H9 (cell line): ENCODE data around the gene AGAP3. TPM values are rescaled to one million over a fixed set of nuclear protein-coding genes. Genes with fewer than 3 reads are reported as not detected.

ENCODE experiments used
- DNase-seq: peaks from one replicate; pipeline ENCODE4 v3.0.0-alpha.2; 2017
- H2AFZ ChIP-seq: one replicate; pipeline ENCODE4 v1.6.1; 2013; ENCODE audit warnings: mild to moderate bottlenecking, low read length, control low read depth, moderate library complexity
- H2AK5ac ChIP-seq: 2 replicates; pipeline ENCODE4 v1.6.1; 2013; ENCODE audit warnings: low read length, control low read depth, mixed read lengths; ENCODE audit not compliant: insufficient read length
- H2BK120ac ChIP-seq: one replicate; pipeline ENCODE4 v1.6.1; 2013; ENCODE audit warnings: low read depth, mild to moderate bottlenecking, low read length, control low read depth, inconsistent platforms; ENCODE audit not compliant: poor library complexity, severe bottlenecking
- H2BK12ac ChIP-seq: 2 replicates; pipeline ENCODE4 v1.6.1; 2013; ENCODE audit warnings: low read length, control low read depth, mixed read lengths, low read depth; ENCODE audit not compliant: insufficient read length
- H2BK15ac ChIP-seq: 2 replicates; pipeline ENCODE4 v1.6.1; 2013; ENCODE audit warnings: low read depth, low read length, control low read depth
- H2BK20ac ChIP-seq: one replicate; pipeline ENCODE4 v1.6.1; 2013; ENCODE audit warnings: low read depth, mild to moderate bottlenecking, low read length, control low read depth, inconsistent platforms; ENCODE audit not compliant: poor library complexity, severe bottlenecking
- H2BK5ac ChIP-seq: 2 replicates; pipeline ENCODE4 v1.6.1; 2013; ENCODE audit warnings: low read length, control low read depth, mixed read lengths; ENCODE audit not compliant: insufficient read length
- H3K14ac ChIP-seq: 2 replicates; pipeline ENCODE4 v1.6.1; 2013; ENCODE audit warnings: low read length, control low read depth; ENCODE audit not compliant: insufficient read depth
- H3K18ac ChIP-seq: 2 replicates; pipeline ENCODE4 v1.6.1; 2013; ENCODE audit warnings: low read depth, mild to moderate bottlenecking, mixed read lengths, low read length, control low read depth; ENCODE audit not compliant: insufficient read length
- H3K23ac ChIP-seq: 2 replicates; pipeline ENCODE4 v1.6.1; 2013; ENCODE audit warnings: low read length, control low read depth, mixed read lengths, low read depth; ENCODE audit not compliant: insufficient read length
- H3K23me2 ChIP-seq: 2 replicates; pipeline ENCODE4 v1.6.1; 2013; ENCODE audit warnings: low read depth, mild to moderate bottlenecking, mixed read lengths, low read length, control low read depth; ENCODE audit not compliant: insufficient read length, poor library complexity, severe bottlenecking
- H3K27ac ChIP-seq: 2 replicates; pipeline ENCODE4 v1.5.1; 2013; ENCODE audit warnings: low read length, control low read depth, mixed read lengths, low read depth; ENCODE audit not compliant: insufficient read length
- H3K27me3 ChIP-seq: 2 replicates; pipeline ENCODE4 v1.6.1; 2013; ENCODE audit warnings: low read length, control low read depth, inconsistent platforms; ENCODE audit not compliant: insufficient read depth
- H3K4ac ChIP-seq: 2 replicates; pipeline ENCODE4 v1.6.1; 2013; ENCODE audit warnings: low read depth, mild to moderate bottlenecking, control low read depth, inconsistent platforms, low read length, moderate library complexity
- H3K4me1 ChIP-seq: 2 replicates; pipeline ENCODE4 v1.6.1; 2013; ENCODE audit warnings: low read length, control low read depth, inconsistent platforms; ENCODE audit not compliant: insufficient read depth
- H3K4me2 ChIP-seq: 2 replicates; pipeline ENCODE4 v1.6.1; 2013; ENCODE audit warnings: low read length, control low read depth, mixed read lengths; ENCODE audit not compliant: insufficient read length, insufficient read depth
- H3K56ac ChIP-seq: 2 replicates; pipeline ENCODE4 v1.6.1; 2013; ENCODE audit warnings: low read depth, mild to moderate bottlenecking, mixed read lengths, low read length, control low read depth; ENCODE audit not compliant: insufficient read length
- H3K79me1 ChIP-seq: 2 replicates; pipeline ENCODE4 v1.6.1; 2013; ENCODE audit warnings: low read depth, mild to moderate bottlenecking, moderate library complexity, low read length, control low read depth, inconsistent platforms; ENCODE audit not compliant: insufficient read depth, poor library complexity, severe bottlenecking
- H3K79me2 ChIP-seq: 2 replicates; pipeline ENCODE4 v1.6.1; 2013; ENCODE audit warnings: low read length, control low read depth, inconsistent platforms; ENCODE audit not compliant: insufficient read depth
- H3K9ac ChIP-seq: 2 replicates; pipeline ENCODE4 v1.6.1; 2013; ENCODE audit warnings: low read length, control low read depth, mixed read lengths; ENCODE audit not compliant: insufficient read length; ENCODE audit errors: extremely low read depth
- H3K9me3 ChIP-seq: one replicate; pipeline ENCODE4 v1.6.1; 2013; ENCODE audit warnings: low read depth, low read length, inconsistent platforms; ENCODE audit not compliant: control insufficient read depth
- H3T11ph ChIP-seq: one replicate; pipeline ENCODE4 v1.6.1; 2013; ENCODE audit warnings: mild to moderate bottlenecking, low read length, control low read depth, inconsistent platforms
- H4K20me1 ChIP-seq: one replicate; pipeline ENCODE4 v1.6.1; 2013; ENCODE audit not compliant: control insufficient read depth, insufficient read length, insufficient read depth
- H4K5ac ChIP-seq: 2 replicates; pipeline ENCODE4 v1.6.1; 2013; ENCODE audit warnings: low read depth, mild to moderate bottlenecking, mixed read lengths, low read length, control low read depth; ENCODE audit not compliant: insufficient read length
- H4K8ac ChIP-seq: replicated peaks from 2 replicates; pipeline ENCODE4 v1.6.1; 2013; ENCODE audit warnings: low read length, control low read depth, mixed read lengths, low read depth; ENCODE audit not compliant: insufficient read length
- H4K91ac ChIP-seq: 2 replicates; pipeline ENCODE4 v1.6.1; 2013; ENCODE audit warnings: low read depth, mild to moderate bottlenecking, moderate library complexity, mixed read lengths, low read length, control low read depth; ENCODE audit not compliant: insufficient read length
- H3K27ac Mint-ChIP-seq, 3 experiments: 2 replicates in 2 of 3; 3 replicates in 1 of 3; pipeline ENCODE4 v1.8.0; 2020 to 2021; ENCODE audit warnings: mixed read lengths in 3 of 3, mild to moderate bottlenecking in 1 of 3, moderate library complexity in 1 of 3
- H3K27me3 Mint-ChIP-seq: 2 replicates; pipeline ENCODE4 v1.8.0; 2021; ENCODE audit warnings: low read depth, mild to moderate bottlenecking, moderate library complexity, mixed read lengths
- H3K36me3 Mint-ChIP-seq, 3 experiments: 2 replicates in 2 of 3; 3 replicates in 1 of 3; pipeline ENCODE4 v1.8.0; 2020 to 2021; ENCODE audit warnings: low read depth in 3 of 3, mixed read lengths in 3 of 3; ENCODE audit not compliant: insufficient read depth in 1 of 3
- H3K4me1 Mint-ChIP-seq, 2 experiments: 2 replicates each; pipeline ENCODE4 v1.8.0; 2020; ENCODE audit warnings: mixed read lengths in 2 of 2
- H3K4me3 Mint-ChIP-seq, 2 experiments: 2 replicates in 1 of 2; 3 replicates in 1 of 2; pipeline ENCODE4 v1.8.0; 2020 to 2021; ENCODE audit warnings: mild to moderate bottlenecking in 2 of 2, mixed read lengths in 2 of 2, moderate library complexity in 1 of 2
- H3K9me3 Mint-ChIP-seq, 2 experiments: 2 replicates in 1 of 2; 3 replicates in 1 of 2; pipeline ENCODE4 v1.8.0; 2020; ENCODE audit warnings: mild to moderate bottlenecking in 2 of 2, mixed read lengths in 2 of 2, moderate library complexity in 1 of 2
- WGBS: extraction: QIAGEN DNeasy Blood & Tissue Kit; methylation state at CpG from one replicate; pipeline ENCODE4 v1.1.7; 2013; ENCODE audit warnings: missing lambda C conversion rate, low lambda C conversion rate, mixed read lengths; ENCODE audit not compliant: insufficient read length; ENCODE audit errors: extremely low coverage; 5-methylcytosine and 5-hydroxymethylcytosine counted together
- total RNA-seq: library from RNA; stranded (reverse); gene quantifications from 2 replicates; pipeline ENCODE4 v1.2.1, GENCODE V29; 2021
- TF ChIP-seq, protein P1 (sequence below): fragments of 200-600 bp; sonication (generic); conservative IDR thresholded peaks from 3 replicates; pipeline ENCODE4 v1.8.0; 2021; ENCODE audit warnings: antibody characterized with exemption, mild to moderate bottlenecking

Gene AGAP3
- total RNA-seq, 1 experiment from 2014 or later: 97.7 TPM

DNA sequence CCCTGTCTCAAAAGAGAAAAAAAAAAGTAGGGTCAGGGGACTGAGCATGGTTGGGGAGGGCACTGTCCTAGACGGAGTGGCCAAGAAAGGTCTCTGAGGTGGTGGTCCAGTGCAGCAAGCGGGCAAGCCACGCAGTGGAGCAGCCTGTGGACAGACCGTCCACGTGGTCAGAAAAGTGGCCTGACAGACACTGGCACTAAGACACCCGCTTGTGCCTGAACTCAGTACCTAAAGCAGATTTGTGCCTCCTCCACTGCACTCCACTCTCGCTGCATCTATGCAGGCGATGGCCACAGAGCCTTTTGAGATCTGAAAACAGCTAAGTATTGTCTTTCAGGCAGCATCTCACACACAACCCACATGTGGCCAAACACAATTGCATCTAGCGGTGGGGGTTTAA is 92.0 kb downstream of the AGAP3 start:
- WGBS: no CpG with 5 or more reads among the region's 9 CpGs
- Histone ChIP-seq H3K23me2 (no peaks in the 10 kb centered on the region), H3K27me3 (peaks cover 2% of the 10 kb centered on the region; the same call in 1 of the 2 replicates)

More for the DNA sequence above, 92.0 kb downstream of the AGAP3 start:
- Histone ChIP-seq H2BK20ac (no peak overlapping the region), H3K4me1 (no peaks in the 10 kb centered on the region), H3K23ac (no peak overlapping the region), H2BK12ac (no peak overlapping the region), H3K14ac (no peak overlapping the region; the same call in 1 of the 2 replicates), H3K79me2 (no peaks in the 10 kb centered on the region), H3K27ac (no peak overlapping the region), H3K9me3 (no peaks in the 10 kb centered on the region), H2AK5ac (no peak overlapping the region), H3T11ph (no peak overlapping the region), H3K4ac (no peak overlapping the region), H3K56ac (no peak overlapping the region), H3K18ac (no peak overlapping the region), H2BK5ac (no peak overlapping the region), H3K4me2 (no peak overlapping the region), H4K91ac (no peak overlapping the region), H2AFZ (no peak overlapping the region), H2BK15ac (no peak overlapping the region), H3K9ac (no peak overlapping the region), H3K79me1 (no peaks in the 10 kb centered on the region), H4K8ac (no peak overlapping the region), H4K5ac (no peak overlapping the region), H4K20me1 (no peaks in the 10 kb centered on the region), H2BK120ac (no peak overlapping the region)
- H3K36me3 Mint-ChIP-seq: peaks cover 0 to 3% (median 0%) of the 10 kb centered on the region in 3 experiments; a peak in 2 of 7 replicates
- H3K4me1 Mint-ChIP-seq: peaks cover 3 to 8% of the 10 kb centered on the region in 2 experiments; a peak in 3 of 4 replicates
- peaks cover 9 to 15% of the 10 kb centered on the region in 2 experiments; a peak in 4 of 5 replicates for H3K9me3 Mint-ChIP-seq
- H3K27me3 Mint-ChIP-seq: peaks cover 76% of the 10 kb centered on the region
- no peak overlapping the region for H3K4me3 Mint-ChIP-seq
- H3K27ac Mint-ChIP-seq: no peak overlapping the region
- peak; percentile 14 for DNase-seq
- TF ChIP-seq, protein P1, sequence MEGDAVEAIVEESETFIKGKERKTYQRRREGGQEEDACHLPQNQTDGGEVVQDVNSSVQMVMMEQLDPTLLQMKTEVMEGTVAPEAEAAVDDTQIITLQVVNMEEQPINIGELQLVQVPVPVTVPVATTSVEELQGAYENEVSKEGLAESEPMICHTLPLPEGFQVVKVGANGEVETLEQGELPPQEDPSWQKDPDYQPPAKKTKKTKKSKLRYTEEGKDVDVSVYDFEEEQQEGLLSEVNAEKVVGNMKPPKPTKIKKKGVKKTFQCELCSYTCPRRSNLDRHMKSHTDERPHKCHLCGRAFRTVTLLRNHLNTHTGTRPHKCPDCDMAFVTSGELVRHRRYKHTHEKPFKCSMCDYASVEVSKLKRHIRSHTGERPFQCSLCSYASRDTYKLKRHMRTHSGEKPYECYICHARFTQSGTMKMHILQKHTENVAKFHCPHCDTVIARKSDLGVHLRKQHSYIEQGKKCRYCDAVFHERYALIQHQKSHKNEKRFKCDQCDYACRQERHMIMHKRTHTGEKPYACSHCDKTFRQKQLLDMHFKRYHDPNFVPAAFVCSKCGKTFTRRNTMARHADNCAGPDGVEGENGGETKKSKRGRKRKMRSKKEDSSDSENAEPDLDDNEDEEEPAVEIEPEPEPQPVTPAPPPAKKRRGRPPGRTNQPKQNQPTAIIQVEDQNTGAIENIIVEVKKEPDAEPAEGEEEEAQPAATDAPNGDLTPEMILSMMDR: no peak
